ENCODE measurements around the gene MRAP2.

The MRAP2 gene

GRCh38 chr6:84016029-84016428 is 17.5 kb upstream of the MRAP2 start:
- H3K4me3 ChIP-seq (ENCODE audit: low read depth, low read length) = no peak overlapping the region

GRCh38 chr6:84017709-84018452 is 15.7 kb upstream of the MRAP2 start:
- DNase-seq (ENCODE audit: low read depth, low spot score) = no peak
- H3K4me3 ChIP-seq (ENCODE audit: low read depth, low read length) = no peak overlapping the region
- in situ Hi-C loops (cut with HindIII; ENCODE audit: low sequenced_read_pairs) = no loop called here
- TF ChIP-seq CTCF (IDR thresholded peaks at IDR 0.05; ENCODE audit: low read depth, low read length) = no peak

More at GRCh38 chr6:84016029-84016428, 17.5 kb upstream of the MRAP2 start:
- no peak for TF ChIP-seq CTCF (IDR thresholded peaks at IDR 0.05; ENCODE audit: low read depth, low read length)
- in situ Hi-C loops (cut with HindIII; ENCODE audit: low sequenced_read_pairs) = no loop called here
- DNase-seq (ENCODE audit: low read depth, low spot score) = no peak

GRCh38 chr6:84018453-84019061 is 15.0 kb upstream of the MRAP2 start:
- no peak for TF ChIP-seq CTCF (IDR thresholded peaks at IDR 0.05; ENCODE audit: low read depth, low read length)
- DNase-seq (ENCODE audit: low read depth, low spot score) = no peak
- in situ Hi-C loops (cut with HindIII; ENCODE audit: low sequenced_read_pairs) = no loop called here
- no peak overlapping the region for H3K4me3 ChIP-seq (ENCODE audit: low read depth, low read length)

- no peak for TF ChIP-seq CTCF (IDR thresholded peaks at IDR 0.05; ENCODE audit: low read depth, low read length)
- DNase-seq (ENCODE audit: low read depth, low spot score) = no peak
- in situ Hi-C loops (cut with HindIII; ENCODE audit: low sequenced_read_pairs) = no loop called here
- no peak overlapping the region for H3K4me3 ChIP-seq (ENCODE audit: low read depth, low read length)
Observed at GRCh38 chr6:84019141-84019841, 14.3 kb upstream of the MRAP2 start.

GRCh38 chr6:84019842-84020211 is 13.7 kb upstream of the MRAP2 start:
- DNase-seq (ENCODE audit: low read depth, low spot score) = no peak
- in situ Hi-C loops (cut with HindIII; ENCODE audit: low sequenced_read_pairs) = no loop called here
- TF ChIP-seq CTCF (IDR thresholded peaks at IDR 0.05; ENCODE audit: low read depth, low read length) = no peak
- H3K4me3 ChIP-seq (ENCODE audit: low read depth, low read length) = no peak overlapping the region

GRCh38 chr6:84021625-84022024 is 11.9 kb upstream of the MRAP2 start:
- H3K4me3 ChIP-seq (ENCODE audit: low read depth, low read length) = no peak overlapping the region
- DNase-seq (ENCODE audit: low read depth, low spot score) = no peak
- TF ChIP-seq CTCF (IDR thresholded peaks at IDR 0.05; ENCODE audit: low read depth, low read length) = no peak
- in situ Hi-C loops (cut with HindIII; ENCODE audit: low sequenced_read_pairs) = no loop called here
